Left lobe of liver (tissue), 2 donors: ENCODE data around the gene MICU1. TPM values are rescaled to one million over a fixed set of nuclear protein-coding genes. Genes with fewer than 3 reads are reported as not detected.
"Not testable (repeated sequence)": the region's sequence is repeated elsewhere in the genome, so short reads cannot be mapped to it uniquely, and the experiment has no call there.

Experiments used
- ATAC-seq: fragments of 200-7000 bp; cut with Tn5 transposase; one replicate; pipeline ENCODE4 v1.9.1; 2020; ENCODE audit warnings: mild to moderate bottlenecking, moderate library complexity
- DNase-seq: peaks from one replicate; pipeline ENCODE4 v3.0.0-alpha.2; 2020; ENCODE audit warnings: low spot score
- total RNA-seq: library from RNA; stranded (reverse); gene quantifications from one replicate; pipeline ENCODE4 v1.2.1, GENCODE V29; 2021
- donor health status: DM: no; HTN: no; CAD: no; lungs with moderate emphysema.
- donor health status: DM: no; HTN: yes; CAD: no.

The MICU1 gene
- total RNA-seq, 1 donor from 2014 or later: 41.8 TPM

DNA sequence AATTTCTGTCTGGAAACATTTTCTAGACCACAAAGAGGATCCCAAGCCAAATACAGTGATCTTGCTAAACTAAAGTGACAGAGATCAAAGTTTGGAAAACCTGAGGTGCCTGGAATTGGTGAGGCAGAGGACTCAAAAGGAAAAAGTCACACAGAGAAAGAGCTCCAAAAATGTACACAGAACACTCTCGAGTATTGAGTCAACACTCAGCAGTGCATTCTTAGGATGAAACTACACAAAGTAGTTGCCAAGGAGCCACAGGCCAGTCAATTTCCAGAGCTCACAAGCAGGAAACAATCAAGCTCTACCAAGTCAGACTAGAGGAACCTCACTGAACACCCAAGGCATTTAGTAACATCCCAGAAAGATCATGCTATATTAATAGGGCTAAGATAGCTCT is 61.3 kb downstream of the MICU1 start:
- no peak for DNase-seq
- no peak for ATAC-seq

DNA sequence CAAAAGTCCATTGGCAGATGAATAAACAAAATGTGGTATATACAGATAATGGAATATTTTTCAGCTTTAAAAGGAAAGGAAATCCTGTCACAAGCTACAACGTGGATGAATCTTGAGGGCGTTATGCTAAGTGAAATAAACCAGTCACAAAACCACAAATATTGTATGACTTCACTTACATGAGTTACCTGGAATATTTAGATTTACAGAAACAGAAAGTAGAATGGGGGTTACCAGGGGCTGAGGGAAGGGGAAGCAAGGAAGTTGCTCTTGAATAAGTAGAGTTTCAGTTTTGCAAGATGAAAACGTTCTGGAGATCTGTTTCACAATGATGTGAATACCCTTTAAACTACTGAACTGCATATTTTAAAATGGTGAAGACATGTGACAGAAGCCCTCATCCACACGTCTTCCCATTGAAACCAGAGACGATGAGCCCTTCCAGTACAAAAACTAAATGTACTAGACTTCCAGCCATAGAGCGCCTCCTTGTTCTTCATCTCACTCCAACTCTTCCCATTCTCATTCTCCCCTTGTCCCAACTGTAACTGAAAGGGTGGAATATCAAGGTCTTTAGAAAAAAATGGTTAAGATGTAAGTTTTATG is 62.4 kb downstream of the MICU1 start:
- no peak for ATAC-seq
- DNase-seq: no peak

GRCh38 chr10:72561745-72562166 is 64.1 kb downstream of the MICU1 start:
- ATAC-seq: no peak
- no peak for DNase-seq

DNA sequence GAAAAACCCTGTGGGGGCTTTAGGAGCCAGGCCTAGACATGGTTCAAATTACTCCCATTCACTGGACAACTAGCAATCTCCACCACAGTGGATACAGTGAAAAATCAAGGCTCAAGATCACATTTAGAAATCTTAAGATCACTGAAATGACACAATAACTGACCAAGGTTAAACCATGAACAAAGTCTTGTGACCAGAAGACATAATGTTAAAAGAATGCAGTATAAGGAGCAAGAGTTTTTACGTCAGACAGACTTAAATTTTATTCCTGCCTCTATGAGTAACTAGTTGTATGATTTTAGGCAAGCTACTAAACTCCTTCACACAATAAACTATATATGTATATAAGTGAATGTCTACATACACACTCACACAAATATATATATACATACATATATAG is 68.5 kb downstream of the MICU1 start:
- DNase-seq (no peak), ATAC-seq (no peak)

DNA sequence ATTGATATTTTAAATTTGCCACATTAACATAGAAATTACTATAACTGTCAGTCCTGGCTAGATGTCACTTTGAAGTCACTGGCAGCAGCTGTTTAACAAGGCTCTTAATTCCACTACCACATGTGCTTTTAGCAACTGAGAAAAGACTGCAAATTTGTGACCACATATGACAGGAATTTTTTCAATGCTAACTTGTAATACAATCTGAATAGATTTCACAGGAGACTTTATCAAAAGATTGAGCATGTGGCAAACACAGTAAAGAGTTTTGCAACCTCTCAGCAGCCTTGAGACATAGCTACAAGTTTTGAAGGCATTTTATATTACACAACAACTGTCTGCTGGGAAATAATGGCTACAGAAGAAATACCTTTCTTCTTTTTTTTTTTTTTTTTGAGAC is 73.0 kb downstream of the MICU1 start:
- DNase-seq: no peak
- peak; percentile 41 for ATAC-seq

GRCh38 chr10:72550239-72550638 is 75.6 kb downstream of the MICU1 start:
- DNase-seq (no peak), ATAC-seq (no peak)

- no peak for ATAC-seq
- DNase-seq: no peak
Observed at GRCh38 chr10:72545546-72545945, 80.3 kb downstream of the MICU1 start.

DNA sequence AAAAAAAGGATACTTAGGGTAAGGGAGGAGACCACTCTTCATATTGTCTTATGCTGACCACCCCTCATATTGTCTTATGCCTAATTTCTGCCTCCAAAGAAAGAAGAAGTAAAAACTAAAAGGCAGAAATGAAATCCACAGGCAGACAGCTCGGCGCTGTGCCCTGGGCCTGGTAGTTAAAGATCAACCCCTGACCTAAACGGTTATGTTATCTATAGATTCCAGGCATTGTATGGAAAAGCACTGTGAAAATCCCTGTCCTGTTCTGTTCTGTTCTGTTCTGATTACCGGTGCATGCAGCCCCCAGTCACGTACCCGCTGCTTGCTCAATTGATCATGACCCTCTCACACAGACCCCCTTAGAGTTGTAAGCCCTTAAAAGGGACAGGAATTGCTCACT is 82.0 kb downstream of the MICU1 start:
- not testable (repeated sequence) for DNase-seq, ATAC-seq

DNA sequence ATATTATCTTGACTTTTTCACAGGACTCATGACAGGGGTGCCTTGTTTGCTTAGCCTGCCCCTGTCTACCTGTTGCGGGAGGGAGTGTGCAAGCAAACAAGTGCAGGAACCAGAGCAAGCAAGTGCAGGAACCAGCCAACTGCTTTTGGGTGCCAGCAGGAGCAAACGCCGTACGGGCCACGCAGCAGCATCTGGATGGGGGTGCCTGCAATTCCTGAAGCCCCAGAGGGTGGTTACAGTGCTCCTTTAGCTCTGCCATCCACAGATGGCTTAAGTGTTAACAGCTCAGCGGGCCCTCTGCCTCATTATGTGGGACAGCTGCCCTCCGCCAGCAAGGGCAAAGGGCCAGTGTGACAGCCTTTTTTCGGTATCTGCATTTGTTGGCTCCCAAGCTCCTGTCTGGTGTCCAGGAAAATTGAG is 83.5 kb downstream of the MICU1 start:
- ATAC-seq: peak; percentile 97
- peak; percentile 78 for DNase-seq

DNA sequence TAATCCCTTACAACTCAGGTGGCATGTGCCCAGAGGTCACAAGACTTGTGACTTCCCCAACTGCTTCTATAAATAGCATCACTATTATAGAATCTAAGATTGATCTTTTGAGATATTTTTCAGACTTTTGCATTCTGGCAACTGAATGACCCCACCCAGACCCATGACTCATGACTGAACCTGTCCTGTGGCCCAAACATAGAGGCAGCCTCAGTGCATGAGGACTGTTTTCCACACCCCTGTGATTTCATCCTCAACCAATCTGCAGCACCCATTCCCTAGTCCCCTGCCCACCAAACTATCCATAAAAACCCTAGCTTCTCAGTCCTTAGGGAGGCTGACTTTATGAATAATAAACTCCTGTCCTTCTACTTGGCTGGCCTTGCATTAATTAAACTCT is 84.5 kb downstream of the MICU1 start:
- ATAC-seq: no peak

DNA sequence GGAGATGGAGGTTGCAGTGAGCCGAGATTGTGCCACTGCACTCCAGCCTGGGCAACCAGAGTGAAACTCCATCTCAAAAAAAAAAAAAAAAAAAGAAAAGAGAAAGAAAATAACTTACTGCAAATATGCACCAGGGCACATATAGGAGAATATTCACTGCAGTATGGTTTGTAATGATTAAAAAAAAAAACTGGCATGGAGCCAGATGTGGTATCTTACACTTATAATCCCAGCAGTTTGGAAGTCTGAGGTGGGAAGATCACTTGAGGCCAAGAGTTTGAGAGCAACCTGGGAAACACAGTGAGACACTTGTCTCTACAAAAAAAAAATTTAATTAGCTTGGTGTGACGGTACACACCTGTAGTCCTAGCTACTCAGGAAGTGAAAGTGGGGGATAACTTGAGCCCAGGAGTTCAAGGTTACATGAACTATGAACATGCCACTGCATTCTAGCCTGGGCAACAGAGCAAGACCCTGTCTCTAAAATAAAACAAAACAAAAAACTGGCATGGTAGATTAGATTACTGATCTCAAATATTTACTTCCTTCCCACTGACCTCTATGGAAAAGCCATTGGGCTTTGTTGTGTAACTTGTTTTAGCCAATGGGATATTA is 85.6 kb downstream of the MICU1 start:
- ATAC-seq: no peak

More for the DNA sequence above, 84.5 kb downstream of the MICU1 start:
- DNase-seq: no peak

DNA sequence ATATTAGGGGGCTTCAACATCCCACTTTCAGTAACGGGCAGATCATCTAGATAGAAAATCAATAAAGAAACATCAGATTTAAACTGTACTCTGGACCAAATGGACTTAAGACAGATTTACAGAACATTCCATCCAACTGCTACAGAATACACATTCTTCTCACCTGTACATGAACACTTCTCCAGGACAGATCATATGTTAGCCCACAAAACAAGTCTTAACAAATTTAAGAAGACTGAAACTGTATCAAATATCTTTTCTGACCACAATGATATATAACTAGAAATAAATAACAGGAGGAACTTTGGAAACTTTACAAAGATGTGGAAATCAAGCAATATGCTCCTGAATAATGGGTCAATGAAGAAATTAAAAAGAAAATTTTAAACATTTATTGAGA is 86.7 kb downstream of the MICU1 start:
- DNase-seq (no peak), ATAC-seq (no peak)

More for the DNA sequence above, 85.6 kb downstream of the MICU1 start:
- no peak for DNase-seq

GRCh38 chr10:72525689-72526088 is 100.2 kb downstream of the MICU1 start:
- DNase-seq (no peak), ATAC-seq (peak; percentile 32)

- ATAC-seq: peak; percentile 55
Observed at GRCh38 chr10:72525277-72525676, 100.6 kb downstream of the MICU1 start.

DNA sequence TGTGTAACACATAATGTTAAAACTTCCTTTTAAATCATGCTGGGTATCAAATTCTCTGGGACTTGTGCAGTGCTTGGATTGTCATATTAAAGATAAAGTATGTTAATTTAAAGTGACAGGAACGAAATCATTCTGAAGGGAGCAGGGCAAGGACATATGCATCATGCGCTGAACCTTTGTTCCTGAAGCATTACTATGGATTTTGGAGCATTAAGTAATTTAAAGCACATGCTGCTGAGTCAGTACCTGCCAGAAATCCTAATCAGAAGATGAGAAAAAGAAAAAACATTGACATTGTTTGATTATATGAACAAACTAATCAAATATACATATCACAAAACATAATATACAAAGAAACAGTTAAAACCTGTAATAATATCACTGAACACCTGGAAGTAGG is 101.4 kb downstream of the MICU1 start:
- ATAC-seq (no peak), DNase-seq (no peak)

More at GRCh38 chr10:72525277-72525676, 100.6 kb downstream of the MICU1 start:
- DNase-seq: no peak

DNA sequence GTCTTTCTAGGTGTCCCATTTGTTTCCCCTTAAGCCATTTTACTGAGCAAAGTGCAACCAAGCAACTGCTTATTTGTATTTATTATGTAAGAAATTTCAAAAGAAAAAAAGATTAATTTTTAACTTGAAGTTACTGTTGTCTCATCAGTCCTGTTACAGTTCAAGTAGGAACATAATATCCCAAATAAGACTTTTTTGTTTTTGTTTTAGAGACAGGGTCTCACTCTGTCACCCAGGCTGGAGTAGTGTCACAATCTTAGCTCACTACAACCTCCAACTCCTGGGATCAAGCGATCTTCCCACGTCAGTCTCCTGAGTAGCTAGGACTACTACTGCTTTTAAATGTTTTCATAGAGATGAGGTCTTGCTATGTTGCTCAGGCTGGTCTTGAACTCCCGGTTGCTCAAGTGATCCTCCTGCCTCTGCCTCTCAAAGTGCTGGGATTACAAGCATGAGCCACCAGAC is 101.9 kb downstream of the MICU1 start:
- DNase-seq (no peak), ATAC-seq (peak; percentile 63)

GRCh38 chr10:72523062-72523461 is 102.8 kb downstream of the MICU1 start:
- no peak for DNase-seq
- ATAC-seq: peak; percentile 74

GRCh38 chr10:72517244-72517643 is 108.6 kb downstream of the MICU1 start:
- DNase-seq (no peak), ATAC-seq (no peak)

- ATAC-seq (peak; percentile 56), DNase-seq (no peak)
Observed at GRCh38 chr10:72515455-72515854, 110.4 kb downstream of the MICU1 start.

DNA sequence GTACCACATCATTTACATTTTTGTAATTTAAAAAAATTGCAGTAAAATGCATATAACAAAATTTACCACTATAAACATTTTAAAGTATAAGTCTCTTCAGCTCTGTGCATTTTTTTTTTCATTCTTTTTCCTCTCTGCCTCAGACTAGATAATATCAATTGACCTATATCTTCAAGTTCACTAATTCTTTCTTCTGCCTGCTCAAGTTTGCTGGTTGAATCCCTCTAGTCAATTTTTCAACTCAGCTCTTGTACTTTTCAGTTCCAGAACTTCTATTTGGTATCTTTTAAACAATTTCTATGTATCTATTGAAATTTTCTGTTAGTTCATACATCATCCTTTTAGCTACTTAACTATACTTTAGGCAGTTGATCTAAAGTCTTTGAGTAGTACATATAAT is 112.0 kb downstream of the MICU1 start:
- no peak for ATAC-seq
- no peak for DNase-seq

DNA sequence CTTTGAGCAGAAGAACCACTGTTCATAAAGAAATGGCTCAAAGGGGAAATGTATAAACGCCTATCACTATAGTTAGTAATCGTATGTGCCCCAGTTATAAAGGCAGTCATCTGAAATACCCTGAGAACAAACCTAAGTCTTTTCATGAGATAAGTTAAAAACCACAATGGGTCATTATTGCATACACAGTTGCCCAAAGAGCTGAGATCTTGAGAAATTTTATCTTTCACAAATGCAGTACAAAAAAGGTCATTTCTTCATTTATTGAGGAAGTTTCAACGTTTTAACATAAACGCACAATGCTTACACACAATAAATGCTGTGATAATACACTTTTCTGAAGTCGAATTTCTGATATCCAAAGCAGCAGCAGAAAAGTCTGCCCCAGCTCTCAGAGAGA is 114.4 kb downstream of the MICU1 start:
- peak; percentile 14 for ATAC-seq
- DNase-seq: no peak

DNA sequence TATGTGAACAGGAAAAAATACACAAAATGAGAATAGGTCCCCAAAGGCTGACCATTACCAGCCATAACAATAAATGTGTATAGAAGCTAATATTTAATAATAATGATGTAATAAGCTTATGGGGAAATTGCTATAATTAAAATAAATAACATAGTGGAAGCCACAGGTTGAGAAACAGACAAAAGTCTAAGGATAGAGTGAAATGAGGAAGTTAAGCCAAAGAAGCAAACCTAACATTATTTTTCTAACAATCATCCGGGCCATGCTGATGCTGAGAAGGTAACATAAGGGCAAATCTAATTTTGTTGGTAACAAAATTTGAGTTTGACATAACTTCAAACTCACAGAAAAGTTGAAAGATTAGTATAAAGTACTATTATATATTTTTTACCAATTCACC is 115.9 kb downstream of the MICU1 start:
- no peak for DNase-seq
- no peak for ATAC-seq
